HG03575 (cell line): Measurements from ENCODE around the gene VIPR2.
"Not testable (repeated sequence)": the region's sequence is repeated elsewhere in the genome, so short reads cannot be mapped to it uniquely, and the experiment has no call there.

Experiments used
- ATAC-seq: cut with Tn5 transposase; IDR thresholded peaks from one replicate; pipeline ENCODE4 v1.9.1; 2021; ENCODE audit not compliant: unreplicated experiment, insufficient number of reproducible peaks, low FRiP score; ENCODE audit errors: extremely low read depth

The VIPR2 gene

GRCh38 chr7:159144758-159145489 is at the start of gene VIPR2:
TSS of gene VIPR2 (minus strand) at chr7:159144867. CDS start at chr7:159144771, 96 bp downstream.
- no peak for ATAC-seq

DNA sequence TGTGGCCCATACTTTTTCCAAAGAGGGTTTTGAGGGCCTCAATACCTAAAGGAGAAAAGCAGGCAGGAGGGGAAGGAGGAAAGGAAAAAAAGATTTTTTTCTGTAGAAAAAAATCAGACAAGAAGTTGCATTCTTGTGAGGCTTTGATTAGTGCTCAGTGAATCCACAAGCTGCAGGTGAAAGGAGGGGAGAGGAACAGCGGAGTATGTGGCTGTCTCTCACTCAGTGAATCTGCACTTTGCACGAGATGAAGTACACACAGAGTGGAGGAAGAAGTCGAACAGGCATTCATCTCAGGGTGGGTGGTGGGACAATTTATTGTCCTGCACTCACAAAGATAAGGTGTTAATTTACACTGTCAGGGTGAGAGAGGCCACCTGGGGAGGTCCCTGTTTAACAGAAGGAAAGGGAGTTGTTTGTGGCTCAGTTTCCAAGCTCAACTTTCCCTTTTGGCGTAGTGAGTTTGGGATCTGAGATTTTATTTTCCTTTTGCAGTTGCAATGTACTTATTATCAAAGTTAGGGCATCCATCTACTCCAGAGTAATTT is 49.0 kb upstream of the VIPR2 start:
- ATAC-seq: no peak

DNA sequence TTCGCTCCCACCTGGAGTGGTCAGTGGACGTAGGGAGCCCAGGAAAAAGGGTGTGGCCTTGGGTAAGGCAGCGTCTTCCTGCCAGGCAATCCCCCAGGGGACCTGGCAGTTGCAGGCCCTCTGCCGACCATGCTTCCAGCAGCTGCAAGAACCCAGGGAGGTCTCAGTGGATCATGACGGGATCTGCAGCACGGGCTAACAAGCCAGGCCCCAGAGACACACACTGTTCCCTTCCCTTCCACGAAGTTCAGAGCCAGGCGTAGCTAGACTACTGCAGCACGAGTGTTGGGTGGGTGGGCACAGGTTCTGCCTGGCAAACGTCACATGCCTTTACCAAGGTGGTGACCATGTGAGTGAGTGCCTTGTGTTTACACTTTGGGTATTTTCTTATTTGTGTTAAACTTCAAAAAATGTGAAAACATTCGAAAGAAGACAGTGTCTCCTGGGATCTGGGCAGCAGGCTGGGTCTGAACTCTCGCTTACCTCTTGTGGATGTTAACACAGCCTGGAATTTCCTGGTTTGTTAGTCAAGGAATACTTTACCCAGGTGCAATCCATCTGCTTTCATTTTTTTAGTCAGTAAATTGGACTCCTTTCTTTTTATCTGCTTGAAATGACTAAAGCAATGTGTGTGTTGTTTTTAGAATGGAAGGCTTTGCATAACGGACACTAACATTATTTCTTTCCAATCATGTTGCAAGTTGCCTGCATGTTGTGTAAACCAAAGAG is 48.2 kb upstream of the VIPR2 start:
- no peak for ATAC-seq

- no peak for ATAC-seq
Measured at GRCh38 chr7:159192013-159192412, 47.3 kb upstream of the VIPR2 start.

DNA sequence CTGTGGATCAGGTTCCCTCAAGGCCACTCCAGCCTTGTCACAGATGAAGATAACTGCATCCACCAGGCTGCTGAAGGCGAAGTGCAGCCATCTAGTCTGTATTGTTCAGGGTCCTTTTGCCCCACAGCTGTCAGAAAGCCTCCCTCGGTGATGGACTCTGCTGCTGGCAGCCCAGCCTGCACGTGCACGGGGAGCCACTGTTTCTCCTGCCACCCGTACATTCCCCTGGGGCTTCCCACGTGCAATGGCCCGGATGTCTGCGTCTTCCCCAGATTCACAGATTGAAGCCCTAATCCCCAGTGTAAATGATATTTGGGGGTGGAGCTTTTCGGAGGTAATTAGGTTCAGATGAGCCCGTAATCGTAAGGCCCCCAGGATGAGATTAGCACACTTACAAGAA is 46.6 kb upstream of the VIPR2 start:
- ATAC-seq: no peak

GRCh38 chr7:159188011-159188410 is 43.3 kb upstream of the VIPR2 start:
- no peak for ATAC-seq

DNA sequence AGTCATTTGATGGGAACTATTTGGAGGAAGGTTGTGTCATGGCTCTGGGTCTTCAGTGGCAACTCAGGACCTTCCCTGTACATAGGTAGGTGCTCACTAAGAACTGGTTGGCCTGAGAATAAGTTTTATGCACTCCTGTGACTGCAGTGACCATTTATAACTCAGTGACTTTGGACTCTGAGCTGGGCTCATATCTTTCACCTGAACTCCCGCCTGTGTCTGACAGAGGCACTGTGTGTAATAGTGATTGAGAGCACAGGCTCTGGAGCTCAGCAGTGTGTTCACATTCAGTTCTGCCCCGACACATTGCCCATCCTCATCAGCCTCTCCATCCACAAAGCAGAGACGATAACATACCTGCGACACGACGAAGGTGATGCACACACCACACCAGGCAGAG is 34.6 kb upstream of the VIPR2 start:
- no peak for ATAC-seq

DNA sequence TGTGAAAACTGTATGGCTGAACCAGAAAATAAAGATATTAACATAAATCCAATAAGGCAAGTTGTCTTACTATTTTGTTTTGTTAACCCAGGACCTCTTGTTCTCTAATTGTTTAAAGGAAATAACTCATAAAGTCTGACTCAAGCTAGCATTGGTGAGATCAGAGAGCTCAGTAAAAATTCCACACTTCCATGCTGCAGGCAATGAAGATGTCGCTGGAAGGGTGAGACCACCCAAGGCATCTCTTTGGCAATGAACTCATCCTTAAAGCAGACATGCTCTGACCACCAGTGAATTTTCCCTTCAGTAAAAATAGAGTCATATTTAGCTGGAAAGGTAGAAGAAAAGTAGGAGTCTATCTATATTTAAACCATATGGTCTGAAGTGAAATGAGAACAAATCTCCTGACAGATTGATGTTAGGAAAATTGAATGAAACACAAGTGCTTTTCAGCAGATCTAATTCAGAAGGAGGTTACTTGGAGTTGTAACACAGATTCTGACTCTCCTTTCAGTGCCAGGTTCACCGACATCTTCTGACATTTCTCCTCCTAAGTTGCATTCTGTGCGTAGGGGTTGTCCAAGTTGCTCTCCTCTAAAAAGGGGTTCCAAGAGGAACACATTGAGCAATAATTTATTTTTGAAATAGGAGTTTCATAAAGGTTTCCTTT is 32.8 kb upstream of the VIPR2 start:
- ATAC-seq: no peak

- no peak for ATAC-seq
Measured at GRCh38 chr7:159175792-159176191, 31.1 kb upstream of the VIPR2 start.

DNA sequence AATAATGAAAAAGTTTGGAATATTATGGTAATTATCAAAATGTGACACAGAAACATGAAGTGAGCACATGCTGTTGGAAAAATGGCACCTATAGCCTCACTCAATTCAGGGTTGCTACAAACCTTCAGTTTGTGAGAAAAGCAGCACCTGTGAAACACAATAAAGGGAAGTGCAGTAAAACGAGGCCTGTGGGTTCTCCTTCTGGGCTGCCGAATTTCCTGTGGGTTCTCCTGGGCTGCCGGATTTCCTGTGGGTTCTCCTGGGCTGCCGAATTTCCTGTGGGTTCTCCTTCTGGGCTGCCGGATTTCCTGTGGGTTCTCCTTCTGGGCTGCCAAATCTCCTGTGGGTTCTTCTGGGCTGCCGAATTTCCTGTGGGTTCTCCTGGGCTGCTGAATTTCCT is 30.4 kb upstream of the VIPR2 start:
- ATAC-seq: not testable (repeated sequence)

GRCh38 chr7:159172400-159172799 is 27.7 kb upstream of the VIPR2 start:
- ATAC-seq: no peak

- ATAC-seq: no peak
Measured at GRCh38 chr7:159169391-159169790, 24.7 kb upstream of the VIPR2 start.

- no peak for ATAC-seq
Measured at GRCh38 chr7:159167139-159167538, 22.5 kb upstream of the VIPR2 start.

GRCh38 chr7:159166530-159166929 is 21.9 kb upstream of the VIPR2 start:
- ATAC-seq: no peak

GRCh38 chr7:159165352-159165751 is 20.7 kb upstream of the VIPR2 start:
- no peak for ATAC-seq

- ATAC-seq: not testable (repeated sequence)
Measured at GRCh38 chr7:159163703-159164301, 19.1 kb upstream of the VIPR2 start.

DNA sequence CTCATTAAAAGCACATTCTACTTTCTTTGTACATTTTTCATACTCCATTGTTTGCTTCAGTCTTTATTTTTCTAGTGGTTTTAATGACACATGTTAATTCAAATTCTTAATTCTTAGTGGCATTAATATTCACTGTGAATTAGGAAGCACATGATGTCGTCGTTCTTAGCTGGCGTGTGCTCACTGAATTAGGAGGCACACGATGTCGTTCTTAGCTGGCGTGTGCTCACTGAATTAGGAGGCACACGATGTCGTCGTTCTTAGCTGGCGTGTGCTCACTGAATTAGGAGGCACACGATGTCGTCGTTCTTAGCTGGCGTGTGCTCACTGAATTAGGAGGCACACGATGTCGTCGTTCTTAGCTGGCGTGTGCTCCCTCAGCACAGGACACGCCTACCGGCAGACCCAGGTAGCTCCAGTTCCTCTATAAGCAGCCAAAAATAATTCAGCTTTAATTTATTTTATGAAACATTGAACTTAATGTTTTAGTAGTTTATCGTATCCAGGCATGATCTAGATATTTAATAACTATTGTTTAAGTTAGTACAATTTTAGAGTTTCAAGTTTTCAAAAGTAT is 17.5 kb upstream of the VIPR2 start:
- not testable (repeated sequence) for ATAC-seq

DNA sequence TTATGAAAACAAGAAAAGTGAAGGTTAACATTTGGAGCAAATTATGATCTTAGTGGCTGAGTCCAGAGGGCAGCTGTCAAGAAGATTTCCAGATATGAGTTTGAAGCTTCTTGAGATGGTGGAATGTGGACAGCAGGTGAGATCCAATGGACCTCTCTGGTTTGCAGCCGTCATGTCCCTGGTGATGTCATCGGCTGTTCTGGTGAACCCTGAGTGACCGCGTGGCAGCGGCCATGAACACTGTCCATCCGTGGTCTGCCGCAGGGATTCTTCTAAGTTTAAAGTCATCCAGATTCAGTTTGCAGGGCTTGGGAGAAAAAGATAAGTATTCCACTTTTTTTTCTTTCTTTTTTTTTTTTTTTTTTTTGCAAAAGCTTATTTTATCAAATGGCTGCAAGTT is 15.8 kb upstream of the VIPR2 start:
- ATAC-seq: no peak

- ATAC-seq: no peak
Measured at GRCh38 chr7:159159731-159160130, 15.1 kb upstream of the VIPR2 start.
